ENCODE results near the gene TNFRSF12A. TPM values are rescaled to one million over a fixed set of nuclear protein-coding genes. Genes with fewer than 3 reads are reported as not detected.

Gene TNFRSF12A
- total and polyA plus RNA-seq, 2 of the 8 experiments (the other 6 are each of a cell fraction or from before 2014, with no cell fraction given), result 81.0 to 82.5 TPM

DNA sequence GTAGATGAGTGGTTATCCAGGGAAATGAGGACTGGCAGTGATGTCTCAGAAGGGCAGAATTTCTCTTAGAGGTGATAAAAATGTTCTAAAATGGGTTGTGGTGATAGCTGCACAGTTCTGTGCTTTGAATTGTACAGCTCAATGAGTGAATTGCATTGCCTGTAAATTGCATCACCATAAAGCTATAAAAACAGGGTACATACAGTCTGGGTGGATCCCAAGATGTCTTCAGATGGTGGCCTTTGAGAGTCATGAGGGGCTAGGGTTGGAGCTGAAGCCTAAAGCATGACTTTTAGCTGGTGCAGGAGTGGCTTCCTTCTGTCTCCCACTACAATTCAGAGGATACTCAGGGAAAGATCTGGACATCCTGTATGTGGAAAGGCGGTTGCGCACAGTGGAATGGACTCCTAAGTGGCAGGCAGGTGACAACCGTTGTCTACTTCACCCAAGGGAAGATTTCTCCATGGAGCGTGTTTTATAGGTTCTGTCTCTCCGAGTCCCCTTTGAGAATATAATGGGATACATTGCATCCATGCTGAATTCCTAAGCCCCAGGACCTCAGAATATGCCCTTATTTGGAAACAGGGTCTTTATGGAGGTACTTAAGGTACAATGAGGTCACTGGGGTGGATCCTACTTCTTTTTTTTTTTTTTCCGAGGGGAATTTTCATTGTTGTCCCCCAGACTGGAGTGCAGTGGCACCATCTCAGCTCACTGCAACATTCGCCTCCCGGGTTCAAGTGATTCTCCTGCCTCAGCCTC lies 43.6 kb downstream of the TNFRSF12A start:
- Histone ChIP-seq H3K4me1 (replicated peaks in 1 of 4; ENCODE audit: control insufficient read depth in 3 of 4, insufficient read depth in 4 of 4, low read length in 3 of 4) (peaks cover 4 to 11% (median 5%) of the 10 kb centered on the region in 4 experiments; a peak in 5 of 7 replicates), H3K4me3 (ENCODE audit: extremely low read depth in 1 of 4, insufficient read depth in 2 of 4, low read depth in 3 of 4, low read length in 4 of 4) (no peak overlapping the region), H3K23ac (ENCODE audit: insufficient read length) (no peak overlapping the region), H2BK12ac (ENCODE audit: low read depth, low read length) (no peak overlapping the region), H4K20me1 (replicated peaks in 1 of 2; ENCODE audit: control insufficient read depth in 1 of 2, insufficient read depth in 2 of 2, low read length in 2 of 2) (no peaks in the 10 kb centered on the region), H2AK5ac (ENCODE audit: low read depth, low read length) (no peak overlapping the region), H2BK15ac (ENCODE audit: low read length) (no peak overlapping the region), H3K9me3 (ENCODE audit: insufficient read depth in 2 of 2, low read depth in 1 of 2, low read length in 1 of 2) (no peaks in the 10 kb centered on the region), H4K5ac (ENCODE audit: insufficient read length, low read depth, low read length) (no peak overlapping the region), H3K14ac (ENCODE audit: insufficient read length) (no peak overlapping the region), H2BK20ac (ENCODE audit: low read length) (peak overlapping the region; percentile 90; the same call in 1 of the 2 replicates), H3K79me1 (ENCODE audit: low read depth, low read length) (no peaks in the 10 kb centered on the region), H3K23me2 (ENCODE audit: low read depth, low read length) (peaks cover 4% of the 10 kb centered on the region; the same call in 1 of the 2 replicates), H4K91ac (replicated peaks; ENCODE audit: insufficient read length, low read length) (no peak overlapping the region), H3K4ac (replicated peaks; ENCODE audit: insufficient read length, low read depth, low read length) (no peak overlapping the region), H2BK120ac (replicated peaks; ENCODE audit: low read depth, low read length) (no peak overlapping the region), H3K18ac (ENCODE audit: extremely low read depth, low read length) (0 out of 2 replicates have a peak overlapping the region, but pooled peaks have one; percentile 78), H2AFZ (ENCODE audit: low read length) (no peak overlapping the region), H3K27ac (ENCODE audit: low read depth, low read length) (no peak overlapping the region), H4K8ac (ENCODE audit: extremely low read depth, insufficient read depth, low read length) (no peak overlapping the region), H3K56ac (replicated peaks; ENCODE audit: insufficient read length, low read depth, low read length) (no peak overlapping the region), H3K36me3 (ENCODE audit: control insufficient read depth in 2 of 4, insufficient read depth in 4 of 4, low read length in 3 of 4) (no peaks in the 10 kb centered on the region), H3K9ac (replicated peaks in 1 of 4; ENCODE audit: extremely low read depth in 1 of 4, low read depth in 3 of 4, low read length in 3 of 4) (no peak overlapping the region), H3K79me2 (ENCODE audit: control insufficient read depth in 1 of 2, insufficient read depth in 2 of 2, low read length in 2 of 2) (no peaks in the 10 kb centered on the region), H3K4me2 (ENCODE audit: insufficient read depth in 1 of 2, low read depth in 2 of 2, low read length in 2 of 2) (no peak overlapping the region), H3K27me3 (replicated peaks in 1 of 4; ENCODE audit: control insufficient read depth in 3 of 4, extremely low read depth in 1 of 4, insufficient read depth in 3 of 4, low read length in 3 of 4) (no peaks in the 10 kb centered on the region), H2BK5ac (ENCODE audit: low read depth, low read length) (no peak overlapping the region)
- 88% methylated on average over 7 of the region's 8 CpGs; no CpG with 5 or more reads in 1 of the 2 experiments for WGBS, 2 experiments (ENCODE audit: extremely low coverage in 1 of 2, insufficient coverage in 1 of 2, insufficient read length in 1 of 2, insufficient replicate concordance in 2 of 2, low coverage in 1 of 2, low lambda C conversion rate in 2 of 2, missing lambda C conversion rate in 1 of 2)
- CTCF ChIA-PET (ENCODE audit: partially characterized antibody), result interaction anchor here (0.6 to 8.3 kb wide), 15 partner anchors 20 to 356 kb away, joined by 3 to 76 read pairs (median 3); partner anchors contain the start of gene ZSCAN10
- DNase-seq (ENCODE audit: low read depth in 1 of 2, low spot score in 2 of 2) (no peak), FAIRE-seq (no peak)
- POLR2A ChIA-PET (ENCODE audit: partially characterized antibody), result interaction anchor here (0.7 to 12.7 kb wide), 12 partner anchors 12 to 434 kb away, joined by 3 to 140 read pairs (median 5); partner anchors contain the start of genes CLDN6, TNFRSF12A and ZSCAN10
- TF ChIP-seq HDAC2 (IDR thresholded peaks at IDR 0.05; ENCODE audit: borderline replicate concordance in 1 of 2, low read depth in 2 of 2, low read length in 2 of 2) (no peak), MAFK (IDR thresholded peaks at IDR 0.05; ENCODE audit: low read depth, low read length) (no peak), CHD2 (IDR thresholded peaks at IDR 0.05; ENCODE audit: low read length) (no peak), SUZ12 (IDR thresholded peaks at IDR 0.05; ENCODE audit: low read length) (no peak), CREB1 (IDR thresholded peaks at IDR 0.05) (no peak), BCL11A (IDR thresholded peaks at IDR 0.05; ENCODE audit: low read depth in 2 of 2, low read length in 2 of 2) (no peak), SRF (IDR thresholded peaks at IDR 0.05; ENCODE audit: low read depth, low read length) (peak; percentile 94), CHD1 (IDR thresholded peaks at IDR 0.05; ENCODE audit: low read depth, low read length) (no peak), YY1 (IDR thresholded peaks at IDR 0.05; ENCODE audit: low read depth, low read length) (no peak)
- TF ChIP-seq, protein P1, sequence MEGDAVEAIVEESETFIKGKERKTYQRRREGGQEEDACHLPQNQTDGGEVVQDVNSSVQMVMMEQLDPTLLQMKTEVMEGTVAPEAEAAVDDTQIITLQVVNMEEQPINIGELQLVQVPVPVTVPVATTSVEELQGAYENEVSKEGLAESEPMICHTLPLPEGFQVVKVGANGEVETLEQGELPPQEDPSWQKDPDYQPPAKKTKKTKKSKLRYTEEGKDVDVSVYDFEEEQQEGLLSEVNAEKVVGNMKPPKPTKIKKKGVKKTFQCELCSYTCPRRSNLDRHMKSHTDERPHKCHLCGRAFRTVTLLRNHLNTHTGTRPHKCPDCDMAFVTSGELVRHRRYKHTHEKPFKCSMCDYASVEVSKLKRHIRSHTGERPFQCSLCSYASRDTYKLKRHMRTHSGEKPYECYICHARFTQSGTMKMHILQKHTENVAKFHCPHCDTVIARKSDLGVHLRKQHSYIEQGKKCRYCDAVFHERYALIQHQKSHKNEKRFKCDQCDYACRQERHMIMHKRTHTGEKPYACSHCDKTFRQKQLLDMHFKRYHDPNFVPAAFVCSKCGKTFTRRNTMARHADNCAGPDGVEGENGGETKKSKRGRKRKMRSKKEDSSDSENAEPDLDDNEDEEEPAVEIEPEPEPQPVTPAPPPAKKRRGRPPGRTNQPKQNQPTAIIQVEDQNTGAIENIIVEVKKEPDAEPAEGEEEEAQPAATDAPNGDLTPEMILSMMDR (IDR thresholded peaks at IDR 0.05; ENCODE audit: control extremely low read depth in 1 of 3, insufficient read depth in 1 of 3, low read depth in 1 of 3, low read length in 3 of 3), result no peak
